ENCODE data around the gene GPLD1. TPM values are rescaled to one million over a fixed set of nuclear protein-coding genes. Genes with fewer than 3 reads are reported as not detected.

The GPLD1 gene
- total RNA-seq, 5 donors from 2014 or later (not counting 1 experiment from before 2014, with no cell fraction given), result 0.50 to 1.5 (median 1.4) TPM

GRCh38 chr6:24493945-24494820 is 4.8 kb upstream of the GPLD1 start:
- POLR2A ChIA-PET, result no interaction called here

GRCh38 chr6:24492475-24492874 is 3.1 kb upstream of the GPLD1 start:
- peaks cover 22 to 30% (median 25%) of the 10 kb centered on the region in 3 donors for H3K4me1 Mint-ChIP-seq
- Histone ChIP-seq H3K36me3 (ENCODE audit: control insufficient read depth in 2 of 2, extremely low read depth in 1 of 2, insufficient read depth in 1 of 2, low read length in 1 of 2) (no peaks in the 10 kb centered on the region), H3K4me3 (ENCODE audit: control insufficient read depth in 1 of 2, extremely low read depth in 1 of 2, low read length in 1 of 2) (no peak overlapping the region), H3K4me1 (ENCODE audit: control insufficient read depth in 1 of 2, extremely low read depth in 1 of 2, insufficient read depth in 2 of 2, low read length in 2 of 2) (peaks cover 10 to 12% of the 10 kb centered on the region in 2 experiments), H3K27me3 (replicated peaks in 1 of 2; ENCODE audit: control insufficient read depth in 2 of 2, extremely low read depth in 1 of 2, insufficient read depth in 2 of 2, low read length in 1 of 2) (no peaks in the 10 kb centered on the region), H3K9me3 (no peaks in the 10 kb centered on the region), H3K27ac (ENCODE audit: low read length) (no peak overlapping the region)
- CTCF ChIA-PET, result no interaction called here
- no peak overlapping the region for H3K27ac Mint-ChIP-seq
- no peak for DNase-seq
- 100% methylated on average over 1 of the region's 3 CpGs for WGBS (ENCODE audit: insufficient coverage)
- peak overlapping the region in 1 of 3 donors; percentile 28 for H3K4me3 Mint-ChIP-seq
- peaks cover 0 to 10% (median 2%) of the 10 kb centered on the region in 3 donors for H3K9me3 Mint-ChIP-seq
- POLR2A ChIA-PET, result no interaction called here
- no peaks in the 10 kb centered on the region for H3K27me3 Mint-ChIP-seq
- H3K36me3 Mint-ChIP-seq, result peaks cover 10% of the 10 kb centered on the region
- no peak for ATAC-seq (replicated peaks in 1 of 4)

More at GRCh38 chr6:24493945-24494820, 4.8 kb upstream of the GPLD1 start:
- ATAC-seq (replicated peaks in 1 of 4) (peak in 3 of 4 experiments; percentile 0 to 10 (median 3)), DNase-seq (peak in 1 of 35 experiments; percentile 5)
- Mint-ChIP-seq H3K9me3 (peaks cover 0 to 10% (median 2%) of the 10 kb centered on the region in 3 donors), H3K27ac (peak overlapping the region; percentile 68 to 69), H3K4me3 (peak overlapping the region; percentile 81 to 89 (median 84)), H3K4me1 (peaks cover 25 to 41% (median 29%) of the 10 kb centered on the region in 3 donors), H3K27me3 (no peaks in the 10 kb centered on the region), H3K36me3 (peaks cover 16% of the 10 kb centered on the region)
- no peaks in the 10 kb centered on the region for H3K9me3 ChIP-seq
- H3K27me3 ChIP-seq (replicated peaks in 1 of 2; ENCODE audit: control insufficient read depth in 2 of 2, extremely low read depth in 1 of 2, insufficient read depth in 2 of 2, low read length in 1 of 2), result no peaks in the 10 kb centered on the region
- 12% methylated on average over 24 of the region's 36 CpGs for WGBS (ENCODE audit: insufficient coverage)
- H3K36me3 ChIP-seq (ENCODE audit: control insufficient read depth in 2 of 2, extremely low read depth in 1 of 2, insufficient read depth in 1 of 2, low read length in 1 of 2), result no peaks in the 10 kb centered on the region
- H3K27ac ChIP-seq (ENCODE audit: low read length), result peak overlapping the region; percentile 31
- CTCF ChIA-PET, result interaction anchor here (1.1 to 1.5 kb wide), 3 partner anchors 19 to 27 kb away, joined by 3 to 6 read pairs (median 3); no protein-coding TSS in a partner anchor
- H3K4me3 ChIP-seq (ENCODE audit: control insufficient read depth in 1 of 2, extremely low read depth in 1 of 2, low read length in 1 of 2), result peak overlapping the region; percentile 74 to 91
- H3K4me1 ChIP-seq (ENCODE audit: control insufficient read depth in 1 of 2, extremely low read depth in 1 of 2, insufficient read depth in 2 of 2, low read length in 2 of 2), result peaks cover 10 to 12% of the 10 kb centered on the region in 2 experiments

GRCh38 chr6:24490948-24491347 is 1.6 kb upstream of the GPLD1 start:
- WGBS (ENCODE audit: insufficient coverage), result 100% methylated on average over 1 of the region's 4 CpGs
- no peaks in the 10 kb centered on the region for H3K36me3 Mint-ChIP-seq
- no peak for DNase-seq
- H3K4me3 Mint-ChIP-seq, result no peak overlapping the region
- Histone ChIP-seq H3K4me3 (ENCODE audit: control insufficient read depth in 1 of 2, extremely low read depth in 1 of 2, low read length in 1 of 2) (no peak overlapping the region), H3K4me1 (ENCODE audit: control insufficient read depth in 1 of 2, extremely low read depth in 1 of 2, insufficient read depth in 2 of 2, low read length in 2 of 2) (peaks cover 10 to 12% of the 10 kb centered on the region in 2 experiments), H3K9me3 (no peaks in the 10 kb centered on the region), H3K27ac (ENCODE audit: low read length) (no peak overlapping the region), H3K27me3 (replicated peaks in 1 of 2; ENCODE audit: control insufficient read depth in 2 of 2, extremely low read depth in 1 of 2, insufficient read depth in 2 of 2, low read length in 1 of 2) (no peaks in the 10 kb centered on the region), H3K36me3 (ENCODE audit: control insufficient read depth in 2 of 2, extremely low read depth in 1 of 2, insufficient read depth in 1 of 2, low read length in 1 of 2) (no peaks in the 10 kb centered on the region)
- CTCF ChIA-PET, result no interaction called here
- POLR2A ChIA-PET, result no interaction called here
- no peaks in the 10 kb centered on the region for H3K9me3 Mint-ChIP-seq
- H3K4me1 Mint-ChIP-seq, result peaks cover 17 to 21% (median 20%) of the 10 kb centered on the region in 3 donors
- no peak for ATAC-seq (replicated peaks in 1 of 4)
- H3K27me3 Mint-ChIP-seq, result no peaks in the 10 kb centered on the region
- H3K27ac Mint-ChIP-seq, result no peak overlapping the region

- Histone ChIP-seq H3K36me3 (ENCODE audit: control insufficient read depth in 2 of 2, extremely low read depth in 1 of 2, insufficient read depth in 1 of 2, low read length in 1 of 2) (no peaks in the 10 kb centered on the region), H3K9me3 (no peaks in the 10 kb centered on the region), H3K4me3 (ENCODE audit: control insufficient read depth in 1 of 2, extremely low read depth in 1 of 2, low read length in 1 of 2) (no peak overlapping the region), H3K27ac (ENCODE audit: low read length) (no peak overlapping the region), H3K27me3 (replicated peaks in 1 of 2; ENCODE audit: control insufficient read depth in 2 of 2, extremely low read depth in 1 of 2, insufficient read depth in 2 of 2, low read length in 1 of 2) (no peaks in the 10 kb centered on the region), H3K4me1 (ENCODE audit: control insufficient read depth in 1 of 2, extremely low read depth in 1 of 2, insufficient read depth in 2 of 2, low read length in 2 of 2) (peaks cover 10 to 12% of the 10 kb centered on the region in 2 experiments)
- ChIA-PET POLR2A (interaction anchor here in 1 of 2 donors (0.6 kb wide), 1 partner anchor 125 kb away, joined by 3 read pairs; no protein-coding TSS in a partner anchor), CTCF (no interaction called here)
- H3K27ac Mint-ChIP-seq, result no peak overlapping the region
- no peak overlapping the region for H3K4me3 Mint-ChIP-seq
- H3K36me3 Mint-ChIP-seq, result no peaks in the 10 kb centered on the region
- no peaks in the 10 kb centered on the region for H3K27me3 Mint-ChIP-seq
- ATAC-seq (replicated peaks in 1 of 4), result no peak
- WGBS (ENCODE audit: insufficient coverage), result 83% methylated on average over 1 of the region's 2 CpGs
- DNase-seq, result no peak
- H3K9me3 Mint-ChIP-seq, result no peaks in the 10 kb centered on the region
- H3K4me1 Mint-ChIP-seq, result peaks cover 13 to 16% (median 15%) of the 10 kb centered on the region in 3 donors
Measured at GRCh38 chr6:24489881-24490280, 503 bp upstream of the GPLD1 start.

GRCh38 chr6:24486065-24486464 is 3.3 kb downstream of the GPLD1 start:
- ATAC-seq (replicated peaks in 1 of 4) (no peak), DNase-seq (no peak)
- H3K27ac ChIP-seq (ENCODE audit: low read length), result no peak overlapping the region
- no peak overlapping the region for H3K4me3 Mint-ChIP-seq
- no peaks in the 10 kb centered on the region for H3K27me3 Mint-ChIP-seq
- no peaks in the 10 kb centered on the region for H3K27me3 ChIP-seq (replicated peaks in 1 of 2; ENCODE audit: control insufficient read depth in 2 of 2, extremely low read depth in 1 of 2, insufficient read depth in 2 of 2, low read length in 1 of 2)
- H3K9me3 Mint-ChIP-seq, result no peaks in the 10 kb centered on the region
- no peaks in the 10 kb centered on the region for H3K4me1 Mint-ChIP-seq
- H3K4me1 ChIP-seq (ENCODE audit: control insufficient read depth in 1 of 2, extremely low read depth in 1 of 2, insufficient read depth in 2 of 2, low read length in 2 of 2), result no peaks in the 10 kb centered on the region
- ChIA-PET POLR2A (interaction anchor here in 1 of 2 donors (0.5 kb wide), 1 partner anchor 45 kb away, joined by 9 read pairs; no protein-coding TSS in a partner anchor), CTCF (no interaction called here)
- H3K27ac Mint-ChIP-seq, result no peak overlapping the region
- H3K9me3 ChIP-seq, result no peaks in the 10 kb centered on the region
- H3K36me3 Mint-ChIP-seq, result no peaks in the 10 kb centered on the region
- no peaks in the 10 kb centered on the region for H3K36me3 ChIP-seq (ENCODE audit: control insufficient read depth in 2 of 2, extremely low read depth in 1 of 2, insufficient read depth in 1 of 2, low read length in 1 of 2)
- WGBS (ENCODE audit: insufficient coverage), result no CpG with 5 or more reads among the region's 4 CpGs
- no peak overlapping the region for H3K4me3 ChIP-seq (ENCODE audit: control insufficient read depth in 1 of 2, extremely low read depth in 1 of 2, low read length in 1 of 2)

GRCh38 chr6:24484657-24485323 is 4.6 kb downstream of the GPLD1 start:
- no peak for ATAC-seq (replicated peaks in 1 of 4)
- POLR2A ChIA-PET, result no interaction called here
- Histone ChIP-seq H3K4me1 (ENCODE audit: control insufficient read depth in 1 of 2, extremely low read depth in 1 of 2, insufficient read depth in 2 of 2, low read length in 2 of 2) (no peaks in the 10 kb centered on the region), H3K4me3 (ENCODE audit: control insufficient read depth in 1 of 2, extremely low read depth in 1 of 2, low read length in 1 of 2) (no peak overlapping the region), H3K27ac (ENCODE audit: low read length) (no peak overlapping the region), H3K9me3 (no peaks in the 10 kb centered on the region), H3K27me3 (replicated peaks in 1 of 2; ENCODE audit: control insufficient read depth in 2 of 2, extremely low read depth in 1 of 2, insufficient read depth in 2 of 2, low read length in 1 of 2) (no peaks in the 10 kb centered on the region), H3K36me3 (ENCODE audit: control insufficient read depth in 2 of 2, extremely low read depth in 1 of 2, insufficient read depth in 1 of 2, low read length in 1 of 2) (no peaks in the 10 kb centered on the region)
- no peaks in the 10 kb centered on the region for H3K9me3 Mint-ChIP-seq
- no peak overlapping the region for H3K4me3 Mint-ChIP-seq
- no CpG with 5 or more reads among the region's 7 CpGs for WGBS (ENCODE audit: insufficient coverage)
- CTCF ChIA-PET, result no interaction called here
- no peak overlapping the region for H3K27ac Mint-ChIP-seq
- no peaks in the 10 kb centered on the region for H3K27me3 Mint-ChIP-seq
- H3K36me3 Mint-ChIP-seq, result no peaks in the 10 kb centered on the region
- no peak for DNase-seq
- H3K4me1 Mint-ChIP-seq, result no peaks in the 10 kb centered on the region
